GM12874 (cell line): ENCODE data around the gene CALCR.

Experiments
- CTCF ChIP-seq: IDR thresholded peaks from 2 replicates; pipeline ENCODE4 v1.5.1; 2011; ENCODE audit warnings: low read depth, mild to moderate bottlenecking, control low read depth, low read length, moderate library complexity; ENCODE audit not compliant: insufficient read depth

Gene CALCR

GRCh38 chr7:93563584-93563983 lies 10.9 kb downstream of the CALCR start:
- TF ChIP-seq CTCF = no peak

GRCh38 chr7:93562936-93563335 lies 11.6 kb downstream of the CALCR start:
- no peak for TF ChIP-seq CTCF

GRCh38 chr7:93562106-93562505 lies 12.4 kb downstream of the CALCR start:
- no peak for TF ChIP-seq CTCF

- TF ChIP-seq CTCF = no peak
Measured at GRCh38 chr7:93559639-93560491, 14.7 kb downstream of the CALCR start.

GRCh38 chr7:93558705-93559614 lies 15.6 kb downstream of the CALCR start:
- no peak for TF ChIP-seq CTCF

- TF ChIP-seq CTCF = no peak
Measured at GRCh38 chr7:93551931-93552330, 22.6 kb downstream of the CALCR start.
